Heart left ventricle (tissue), 13 donors: ENCODE results near the gene OPCML.

ENCODE experiments used
- CTCF ChIP-seq, 12 donors: fragments of 200-600 bp; sonication (generic) in 4 of 12; IDR thresholded peaks; one replicate each; pipeline versions ENCODE4 v1.5.0 to v1.8.0; 2018 to 2022; ENCODE audit warnings: antibody characterized with exemption in 12 of 12, mild to moderate bottlenecking in 5 of 12
- POLR2A ChIP-seq, 2 donors: fragments of 450-650 bp; IDR thresholded peaks; one replicate each; pipeline ENCODE4 v1.6.1; 2017; ENCODE audit warnings: antibody characterized with exemption in 2 of 2, mild to moderate bottlenecking in 2 of 2, moderate library complexity in 2 of 2
- donor health status: ischemic (EF 13 %, LVEDD 7.1; RV severe dilation, severe dysfunction).
- donor health status: DM: no; HTN: yes; CAD: no.
- donor health status: DM: no; HTN: no; CAD: no.
- donor health status: ischemic (EF 25% LVEDD 6.9; RV normal size, moderate dysfunction).
- donor health status: ischemic (EF 25% LVEDD 5.7; RV mildly dilated, moderate dysfunction).
- donor health status: ischemic (EF 35%, LVEDD 5.7; RV mildly dilated, moderate dysfunction).
- donor health status: nonischemic (EF 11% LVEDD 7.7; RV severe dilation, severe dysfunction).
- donor health status: DM: yes; HTN: yes; CAD: no.
- donor health status: PGD.
- donor health status: ischemic (EF 29% LVEDD 5.4; RV normal size, mild dysfunction).
- donor health status: nonischemic (EF 23%, LVEDD 6.1; RV moderate dilation, normal function).

DNA sequence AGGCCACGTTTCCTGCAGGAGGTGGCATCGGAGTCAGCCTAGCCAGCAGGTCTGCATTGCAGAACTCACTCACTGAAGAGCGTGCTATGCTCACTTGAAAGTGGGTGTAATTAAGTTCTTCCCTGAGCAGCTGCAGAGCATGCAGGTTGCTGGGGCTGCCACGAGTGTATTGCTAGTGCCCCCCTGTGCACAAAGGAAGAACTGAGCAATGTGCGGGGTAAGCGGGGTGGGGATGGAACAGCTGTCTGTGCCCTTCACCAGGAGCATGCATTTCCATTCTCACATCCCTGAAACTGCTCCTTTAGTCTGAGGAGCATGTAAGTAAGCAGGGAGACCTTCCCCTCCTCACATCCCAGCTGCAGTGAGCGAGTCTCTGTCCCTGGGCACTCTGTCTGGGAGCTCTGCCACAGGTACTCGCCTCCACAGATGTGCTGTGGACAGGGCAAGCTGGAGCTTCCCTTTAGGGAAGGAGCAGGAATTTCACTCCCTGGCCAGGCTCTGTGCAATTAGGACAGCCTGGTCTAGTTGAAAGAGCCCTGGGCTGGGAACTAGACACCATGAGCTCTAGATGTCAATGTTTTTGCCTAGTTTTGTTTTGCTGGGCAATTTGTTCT is 1130.1 kb downstream of the OPCML start:
- no peak for TF ChIP-seq POLR2A (IDR thresholded peaks at IDR 0.05)
- peak in 11 of 12 donors; percentile 27 to 59 (median 45) for TF ChIP-seq CTCF (IDR thresholded peaks at IDR 0.05)
